Fibroblast of mammary gland (primary cell): Measurements from ENCODE around the gene INSIG2.

Experiments used
- DNase-seq: peaks from one replicate; pipeline ENCODE4 v3.0.0-alpha.2; 2010; ENCODE audit warnings: low read depth
- H3K4me3 ChIP-seq: 2 replicates; pipeline ENCODE4 v1.5.1; 2011; ENCODE audit warnings: low read depth, mild to moderate bottlenecking, low read length, moderate library complexity; ENCODE audit not compliant: control insufficient read depth
- CTCF ChIP-seq: conservative IDR thresholded peaks from 2 replicates; pipeline ENCODE4 v1.5.1; 2011; ENCODE audit warnings: low read depth, low read length, inconsistent platforms; ENCODE audit not compliant: control insufficient read depth, insufficient read depth

INSIG2 gene

DNA sequence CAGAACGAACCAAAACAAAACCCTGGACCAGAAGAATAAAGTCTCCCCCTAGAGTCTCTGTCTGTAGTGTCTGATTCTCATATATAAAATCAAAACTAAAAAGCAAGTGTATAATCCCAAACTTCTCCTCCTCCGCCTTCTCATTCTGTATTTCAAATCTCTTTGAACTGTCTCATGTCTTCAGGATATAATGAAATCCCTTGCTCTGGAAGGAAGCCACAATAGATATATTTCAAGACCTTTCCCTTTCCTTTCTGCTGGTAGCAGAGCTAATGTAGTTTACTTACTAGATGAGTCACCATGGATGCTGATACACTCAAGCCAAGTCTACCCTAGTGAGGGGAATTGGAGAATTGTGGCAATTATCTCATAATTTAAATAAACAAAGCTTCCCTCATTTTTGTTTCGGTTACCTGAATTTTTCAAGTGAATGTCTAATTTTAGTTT is 40.9 kb upstream of the INSIG2 start:
- H3K4me3 ChIP-seq, result no peak overlapping the region
- TF ChIP-seq CTCF, result no peak
- peak; percentile 77 for DNase-seq

DNA sequence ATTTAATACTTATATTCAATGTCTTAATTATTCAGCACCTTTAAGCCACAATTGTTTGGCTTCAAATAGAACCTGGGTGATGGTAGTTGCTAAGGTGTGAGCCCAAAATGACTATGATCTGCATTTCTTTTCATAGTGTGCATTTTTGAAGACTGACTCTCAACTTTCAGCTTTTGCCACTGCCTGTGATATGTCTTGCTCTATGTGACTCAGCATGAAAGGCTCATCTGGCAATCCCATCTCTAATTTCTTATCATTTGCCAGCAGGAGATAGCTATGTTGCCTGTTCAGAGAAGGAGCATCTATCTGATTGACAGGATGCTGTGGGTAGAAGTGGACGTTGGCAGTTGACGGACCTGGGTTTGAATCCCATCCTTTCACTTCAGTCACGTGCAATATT is 39.9 kb upstream of the INSIG2 start:
- TF ChIP-seq CTCF, result no peak
- peak; percentile 37 for DNase-seq
- no peak overlapping the region for H3K4me3 ChIP-seq

- H3K4me3 ChIP-seq, result no peak overlapping the region
- no peak for DNase-seq
- TF ChIP-seq CTCF, result no peak
Measured at GRCh38 chr2:118049140-118049815, 39.0 kb upstream of the INSIG2 start.

GRCh38 chr2:118049816-118050140 is 38.5 kb upstream of the INSIG2 start:
- no peak overlapping the region for H3K4me3 ChIP-seq
- TF ChIP-seq CTCF, result no peak
- DNase-seq, result no peak

GRCh38 chr2:118050386-118050785 is 37.9 kb upstream of the INSIG2 start:
- TF ChIP-seq CTCF, result no peak
- DNase-seq, result no peak
- H3K4me3 ChIP-seq, result no peak overlapping the region

DNA sequence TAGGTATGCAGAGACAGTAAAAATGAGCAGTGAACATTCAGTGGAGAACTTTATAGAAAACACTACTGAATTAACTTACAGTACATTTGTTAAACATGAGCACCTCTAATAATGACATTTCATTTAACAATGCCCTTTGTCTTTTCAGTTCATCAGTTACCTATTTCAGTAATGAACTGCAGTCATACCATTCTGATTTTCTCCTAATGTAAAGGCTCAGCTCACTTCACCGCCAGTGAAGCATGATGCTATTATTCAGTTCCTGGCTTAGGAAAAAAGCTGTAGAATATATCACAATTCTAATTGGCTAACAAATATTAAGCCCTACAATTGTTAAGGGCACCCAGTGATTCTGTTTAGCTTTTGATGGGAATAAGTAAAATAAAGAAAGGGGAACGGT is 37.3 kb upstream of the INSIG2 start:
- no peak for DNase-seq
- H3K4me3 ChIP-seq, result no peak overlapping the region
- no peak for TF ChIP-seq CTCF
